ENCODE measurements around the gene SHB. TPM values are rescaled to one million over a fixed set of nuclear protein-coding genes. Genes with fewer than 3 reads are reported as not detected.

Gene SHB
- polyA plus RNA-seq, 4 donors = 8.9 to 22.2 (median 14.0) TPM

DNA sequence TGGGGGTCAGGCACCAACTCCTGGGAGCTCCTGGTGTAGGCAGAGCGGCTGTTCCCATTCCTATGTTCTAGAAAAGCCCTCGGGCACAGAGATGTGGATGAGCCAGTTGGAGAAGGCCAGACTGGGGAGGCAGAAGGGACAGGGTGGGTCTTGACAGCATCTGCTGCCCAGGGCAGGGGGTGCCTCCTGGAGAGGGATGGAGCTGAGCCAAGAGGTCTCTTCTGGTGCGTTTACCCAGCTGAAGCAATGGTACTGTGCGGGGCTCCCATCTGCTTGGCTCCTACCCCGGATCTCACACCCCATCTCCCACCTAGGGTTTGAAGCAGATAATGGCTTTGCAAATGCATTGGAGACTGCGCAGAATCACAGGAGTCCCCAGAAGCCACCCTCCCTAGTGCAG is 41.3 kb downstream of the SHB start:
- H3K4me3 ChIP-seq (ENCODE audit: low read depth in 1 of 3, low read length in 3 of 3) = no peak overlapping the region
- peaks cover 0 to 45% (median 0%) of the 10 kb centered on the region in 3 donors for H3K36me3 ChIP-seq (ENCODE audit: control insufficient read depth in 3 of 3, insufficient read depth in 2 of 3, low read depth in 1 of 3, low read length in 3 of 3)
- DNase-seq (no peak), FAIRE-seq (no peak)
- no peaks in the 10 kb centered on the region for H3K27me3 ChIP-seq (ENCODE audit: control insufficient read depth in 3 of 3, insufficient read depth in 3 of 3, low read length in 3 of 3)
- WGBS, 3 donors = 89 to 94% (median 92%) methylated on average over 6 of the region's 6 CpGs
- H3K9me3 ChIP-seq (ENCODE audit: control insufficient read depth in 2 of 2, insufficient read depth in 1 of 2, low read depth in 1 of 2, low read length in 1 of 2) = no peaks in the 10 kb centered on the region
- H3K4me1 ChIP-seq (ENCODE audit: control insufficient read depth in 3 of 3, insufficient read depth in 2 of 3, low read depth in 1 of 3, low read length in 2 of 3) = peaks cover 2 to 83% (median 5%) of the 10 kb centered on the region in 3 donors
- H3K27ac ChIP-seq (ENCODE audit: low read depth in 1 of 3, low read length in 2 of 3) = no peak overlapping the region

DNA sequence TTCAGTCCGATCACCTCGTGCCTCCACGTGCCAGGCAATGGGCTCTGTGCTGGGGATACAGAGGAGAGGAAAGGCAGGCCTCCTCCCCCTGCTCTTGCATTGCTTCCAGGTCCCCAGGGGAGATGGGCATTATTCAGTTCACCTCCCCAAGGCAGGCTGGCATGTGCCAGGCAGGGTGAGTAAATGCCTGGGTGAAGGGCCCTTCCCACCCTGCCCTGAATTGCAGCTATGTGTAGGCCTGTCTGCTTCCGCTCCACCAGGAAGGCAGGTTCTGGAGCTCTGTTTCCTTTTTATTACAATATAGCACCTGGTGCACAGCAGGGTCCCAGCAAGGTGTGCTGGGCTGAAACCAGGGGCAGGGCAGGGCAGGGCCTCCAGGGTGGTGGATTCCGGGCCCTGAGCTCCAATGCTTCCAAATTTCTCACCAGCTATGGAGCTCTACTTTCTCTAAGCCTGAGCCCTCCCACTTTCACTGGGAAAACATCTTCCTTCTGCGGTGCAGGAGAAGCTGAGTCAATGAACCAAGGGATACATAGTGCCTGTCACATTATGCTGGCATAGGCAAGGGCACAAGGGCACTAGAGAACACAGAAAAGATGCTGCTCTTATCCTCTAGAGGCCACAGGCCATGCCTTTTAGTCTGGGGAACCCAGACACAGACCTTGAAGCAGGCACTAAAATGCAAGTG is 42.0 kb downstream of the SHB start:
- peak overlapping the region in 2 of 3 donors; percentile 24 to 51 for H3K27ac ChIP-seq (ENCODE audit: low read depth in 1 of 3, low read length in 2 of 3)
- no peaks in the 10 kb centered on the region for H3K9me3 ChIP-seq (ENCODE audit: control insufficient read depth in 2 of 2, insufficient read depth in 1 of 2, low read depth in 1 of 2, low read length in 1 of 2)
- DNase-seq (peak in 1 of 2 donors; percentile 24), FAIRE-seq (no peak)
- peaks cover 0 to 52% (median 0%) of the 10 kb centered on the region in 3 donors for H3K36me3 ChIP-seq (ENCODE audit: control insufficient read depth in 3 of 3, insufficient read depth in 2 of 3, low read depth in 1 of 3, low read length in 3 of 3)
- no peak overlapping the region for H3K4me3 ChIP-seq (ENCODE audit: low read depth in 1 of 3, low read length in 3 of 3)
- H3K27me3 ChIP-seq (ENCODE audit: control insufficient read depth in 3 of 3, insufficient read depth in 3 of 3, low read length in 3 of 3) = no peaks in the 10 kb centered on the region
- 59 to 74% (median 73%) methylated on average over 5 to 6 of the region's 6 CpGs for WGBS, 3 donors
- H3K4me1 ChIP-seq (ENCODE audit: control insufficient read depth in 3 of 3, insufficient read depth in 2 of 3, low read depth in 1 of 3, low read length in 2 of 3) = peaks cover 2 to 83% (median 5%) of the 10 kb centered on the region in 3 donors

DNA sequence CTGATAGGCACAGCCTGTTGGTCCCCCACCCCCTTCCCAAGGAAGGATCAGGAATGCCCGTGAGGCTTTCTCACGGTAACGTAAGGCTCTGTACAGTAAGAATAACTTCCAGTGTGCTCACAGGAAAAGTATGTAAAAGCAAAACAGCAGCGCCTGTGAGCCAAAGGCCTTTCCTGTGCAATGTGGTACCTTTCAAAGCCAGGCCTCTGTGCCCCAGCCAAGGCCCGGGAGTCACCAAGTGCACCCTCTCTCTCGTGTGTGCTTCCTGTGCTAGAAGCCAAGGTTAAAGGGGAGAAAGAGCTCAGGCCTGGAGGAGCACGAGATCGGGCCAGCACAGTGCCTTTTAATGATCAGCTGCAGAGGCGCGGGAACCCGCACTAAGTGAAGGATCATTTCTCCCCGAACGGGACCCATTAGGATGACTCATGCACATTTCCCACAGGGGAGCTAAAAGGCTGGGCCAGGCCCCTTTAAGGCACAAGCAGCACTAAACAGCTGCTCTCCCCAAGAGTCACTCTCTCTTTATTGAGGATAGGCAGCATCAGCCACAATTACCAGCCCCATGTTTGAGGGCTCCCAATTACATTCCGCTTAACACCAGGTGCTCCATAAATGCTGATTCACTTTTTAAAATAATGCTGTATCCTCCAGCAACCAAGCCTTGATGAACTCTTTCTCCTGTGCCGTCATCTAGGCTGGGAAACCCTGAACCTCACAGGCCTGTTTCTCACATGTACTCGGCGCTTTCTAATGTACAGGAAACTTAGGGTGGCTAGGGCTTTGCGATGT is 42.8 kb downstream of the SHB start:
- H3K27ac ChIP-seq (ENCODE audit: low read depth in 1 of 3, low read length in 2 of 3) = peak overlapping the region in 2 of 3 donors; percentile 48 to 51
- WGBS, 3 donors = 52 to 63% (median 61%) methylated on average over 18 of the region's 18 CpGs
- H3K27me3 ChIP-seq (ENCODE audit: control insufficient read depth in 3 of 3, insufficient read depth in 3 of 3, low read length in 3 of 3) = no peaks in the 10 kb centered on the region
- DNase-seq = peak in 1 of 2 donors; percentile 40
- H3K36me3 ChIP-seq (ENCODE audit: control insufficient read depth in 3 of 3, insufficient read depth in 2 of 3, low read depth in 1 of 3, low read length in 3 of 3) = peaks cover 0 to 56% (median 0%) of the 10 kb centered on the region in 3 donors
- no peaks in the 10 kb centered on the region for H3K9me3 ChIP-seq (ENCODE audit: control insufficient read depth in 2 of 2, insufficient read depth in 1 of 2, low read depth in 1 of 2, low read length in 1 of 2)
- no peak for FAIRE-seq
- no peak overlapping the region for H3K4me3 ChIP-seq (ENCODE audit: low read depth in 1 of 3, low read length in 3 of 3)
- peaks cover 2 to 75% (median 5%) of the 10 kb centered on the region in 3 donors for H3K4me1 ChIP-seq (ENCODE audit: control insufficient read depth in 3 of 3, insufficient read depth in 2 of 3, low read depth in 1 of 3, low read length in 2 of 3)

DNA sequence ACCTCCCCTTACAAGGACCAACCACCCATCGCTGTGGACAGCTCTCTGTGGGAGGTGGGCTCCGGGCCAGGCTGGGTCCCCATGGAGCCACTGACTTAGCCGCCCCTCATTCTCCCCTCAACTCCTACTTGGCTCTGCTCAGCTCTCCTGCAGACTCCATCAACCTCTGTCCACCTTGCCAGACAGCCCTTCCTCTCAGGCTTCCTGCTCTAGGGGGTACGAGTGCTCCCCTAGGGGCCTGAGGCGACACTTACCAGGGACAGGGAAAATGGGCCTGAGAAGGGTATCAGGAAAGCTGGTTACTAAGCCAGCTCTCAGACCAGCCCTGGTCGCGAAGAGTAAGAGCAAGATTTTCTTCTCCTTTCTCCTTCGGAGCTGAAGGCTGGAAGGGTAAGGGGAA is 43.9 kb downstream of the SHB start:
- WGBS, 3 donors = 81 to 95% (median 87%) methylated on average over 8 of the region's 8 CpGs
- H3K9me3 ChIP-seq (ENCODE audit: control insufficient read depth in 2 of 2, insufficient read depth in 1 of 2, low read depth in 1 of 2, low read length in 1 of 2) = no peaks in the 10 kb centered on the region
- FAIRE-seq = no peak
- H3K27ac ChIP-seq (ENCODE audit: low read depth in 1 of 3, low read length in 2 of 3) = peak overlapping the region in 1 of 3 donors; percentile 54
- H3K27me3 ChIP-seq (ENCODE audit: control insufficient read depth in 3 of 3, insufficient read depth in 3 of 3, low read length in 3 of 3) = no peaks in the 10 kb centered on the region
- H3K4me1 ChIP-seq (ENCODE audit: control insufficient read depth in 3 of 3, insufficient read depth in 2 of 3, low read depth in 1 of 3, low read length in 2 of 3) = peaks cover 2 to 72% (median 5%) of the 10 kb centered on the region in 3 donors
- no peak for DNase-seq
- H3K4me3 ChIP-seq (ENCODE audit: low read depth in 1 of 3, low read length in 3 of 3) = no peak overlapping the region
- H3K36me3 ChIP-seq (ENCODE audit: control insufficient read depth in 3 of 3, insufficient read depth in 2 of 3, low read depth in 1 of 3, low read length in 3 of 3) = peaks cover 0 to 54% (median 0%) of the 10 kb centered on the region in 3 donors

DNA sequence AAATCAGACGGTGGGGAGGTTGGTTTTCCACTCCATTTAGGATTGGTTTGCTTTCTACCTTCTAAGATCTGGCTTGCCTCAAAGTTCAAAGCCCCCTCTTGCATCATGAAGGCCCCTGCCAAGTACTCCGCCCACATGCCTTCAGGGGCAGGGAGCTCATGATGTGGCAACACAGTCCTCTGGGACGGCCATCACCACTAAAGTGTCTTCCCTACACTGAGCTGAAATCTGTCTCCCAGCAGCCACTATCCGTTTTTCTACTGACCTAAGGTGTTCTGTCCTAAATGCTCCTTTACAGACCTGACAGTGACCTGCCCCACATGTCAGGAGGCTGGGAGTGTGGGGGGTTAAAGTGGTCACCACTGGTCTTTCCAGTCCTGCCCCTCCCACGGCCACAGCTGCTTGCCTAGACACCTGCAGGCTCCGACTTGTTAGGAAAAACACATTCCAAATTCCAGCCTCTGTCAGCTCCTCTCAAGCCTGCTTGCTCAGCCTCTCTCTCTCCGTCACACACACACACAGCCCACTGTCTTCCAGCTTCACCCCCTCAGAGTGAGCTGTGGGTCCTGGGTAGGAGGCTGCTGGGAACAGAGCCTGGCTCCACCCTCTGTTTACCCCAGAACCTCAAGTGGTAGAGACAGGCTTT is 44.9 kb downstream of the SHB start:
- peaks cover 0 to 48% (median 0%) of the 10 kb centered on the region in 3 donors for H3K36me3 ChIP-seq (ENCODE audit: control insufficient read depth in 3 of 3, insufficient read depth in 2 of 3, low read depth in 1 of 3, low read length in 3 of 3)
- no peaks in the 10 kb centered on the region for H3K27me3 ChIP-seq (ENCODE audit: control insufficient read depth in 3 of 3, insufficient read depth in 3 of 3, low read length in 3 of 3)
- H3K4me1 ChIP-seq (ENCODE audit: control insufficient read depth in 3 of 3, insufficient read depth in 2 of 3, low read depth in 1 of 3, low read length in 2 of 3) = peaks cover 0 to 75% (median 6%) of the 10 kb centered on the region in 3 donors
- FAIRE-seq = no peak
- no peak overlapping the region for H3K4me3 ChIP-seq (ENCODE audit: low read depth in 1 of 3, low read length in 3 of 3)
- 43 to 47% (median 46%) methylated on average over 7 of the region's 7 CpGs for WGBS, 3 donors
- H3K9me3 ChIP-seq (ENCODE audit: control insufficient read depth in 2 of 2, insufficient read depth in 1 of 2, low read depth in 1 of 2, low read length in 1 of 2) = no peaks in the 10 kb centered on the region
- H3K27ac ChIP-seq (ENCODE audit: low read depth in 1 of 3, low read length in 2 of 3) = peak overlapping the region in 2 of 3 donors; percentile 5 to 54
- peak in 1 of 2 donors; percentile 56 for DNase-seq

DNA sequence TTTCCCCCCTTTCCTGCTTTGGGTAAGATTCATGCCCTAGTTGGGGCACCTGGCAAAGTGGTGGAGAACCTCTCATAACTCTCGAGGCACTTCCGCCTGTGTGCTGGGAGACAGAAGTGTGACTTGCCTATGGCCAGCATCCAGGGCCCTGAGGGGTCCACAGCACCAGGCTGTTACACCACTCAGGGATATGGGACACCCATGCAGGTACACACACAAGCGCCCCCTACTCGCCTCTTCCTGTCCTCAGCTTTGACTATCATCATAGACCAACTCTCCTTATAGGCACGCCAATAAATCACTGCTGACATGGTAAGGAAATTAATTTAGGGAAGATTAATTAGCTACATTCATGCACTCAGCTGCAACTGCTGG is 45.4 kb downstream of the SHB start:
- no peak for DNase-seq
- H3K36me3 ChIP-seq (ENCODE audit: control insufficient read depth in 3 of 3, insufficient read depth in 2 of 3, low read depth in 1 of 3, low read length in 3 of 3) = peaks cover 0 to 50% (median 0%) of the 10 kb centered on the region in 3 donors
- 87 to 93% (median 93%) methylated on average over 5 of the region's 5 CpGs for WGBS, 3 donors
- no peaks in the 10 kb centered on the region for H3K27me3 ChIP-seq (ENCODE audit: control insufficient read depth in 3 of 3, insufficient read depth in 3 of 3, low read length in 3 of 3)
- no peaks in the 10 kb centered on the region for H3K9me3 ChIP-seq (ENCODE audit: control insufficient read depth in 2 of 2, insufficient read depth in 1 of 2, low read depth in 1 of 2, low read length in 1 of 2)
- peaks cover 0 to 78% (median 7%) of the 10 kb centered on the region in 3 donors for H3K4me1 ChIP-seq (ENCODE audit: control insufficient read depth in 3 of 3, insufficient read depth in 2 of 3, low read depth in 1 of 3, low read length in 2 of 3)
- peak overlapping the region in 1 of 3 donors; percentile 54 for H3K27ac ChIP-seq (ENCODE audit: low read depth in 1 of 3, low read length in 2 of 3)
- FAIRE-seq = no peak
- H3K4me3 ChIP-seq (ENCODE audit: low read depth in 1 of 3, low read length in 3 of 3) = no peak overlapping the region

DNA sequence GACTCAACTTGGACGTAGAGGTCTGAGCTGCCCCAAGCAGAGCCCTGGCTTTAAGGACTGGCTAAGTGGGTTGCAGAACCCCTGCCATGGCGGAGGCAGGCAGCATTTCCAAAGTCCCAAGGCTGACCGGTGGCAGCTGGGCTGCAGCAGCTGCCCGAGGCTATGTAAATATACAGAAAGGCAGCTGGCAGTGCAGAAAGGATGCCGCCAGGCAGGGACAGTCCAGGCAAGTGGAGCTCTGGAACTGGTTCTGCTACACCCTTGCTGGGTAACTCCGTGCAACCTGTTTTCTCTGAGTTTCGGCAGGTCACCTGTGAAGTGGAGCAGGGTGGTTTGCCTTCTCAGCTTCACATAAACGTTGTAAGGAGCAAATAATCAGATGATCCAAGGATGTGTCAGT is 46.0 kb downstream of the SHB start:
- FAIRE-seq (no peak), DNase-seq (peak; percentile 24 to 32)
- Histone ChIP-seq H3K9me3 (ENCODE audit: control insufficient read depth in 2 of 2, insufficient read depth in 1 of 2, low read depth in 1 of 2, low read length in 1 of 2) (no peaks in the 10 kb centered on the region), H3K4me1 (ENCODE audit: control insufficient read depth in 3 of 3, insufficient read depth in 2 of 3, low read depth in 1 of 3, low read length in 2 of 3) (peaks cover 0 to 77% (median 7%) of the 10 kb centered on the region in 3 donors), H3K4me3 (ENCODE audit: low read depth in 1 of 3, low read length in 3 of 3) (no peak overlapping the region), H3K27me3 (ENCODE audit: control insufficient read depth in 3 of 3, insufficient read depth in 3 of 3, low read length in 3 of 3) (no peaks in the 10 kb centered on the region), H3K27ac (ENCODE audit: low read depth in 1 of 3, low read length in 2 of 3) (peak overlapping the region in 2 of 3 donors; percentile 5 to 13), H3K36me3 (ENCODE audit: control insufficient read depth in 3 of 3, insufficient read depth in 2 of 3, low read depth in 1 of 3, low read length in 3 of 3) (peaks cover 0 to 47% (median 0%) of the 10 kb centered on the region in 3 donors)
- 32 to 54% (median 37%) methylated on average over 7 to 8 of the region's 8 CpGs for WGBS, 3 donors

DNA sequence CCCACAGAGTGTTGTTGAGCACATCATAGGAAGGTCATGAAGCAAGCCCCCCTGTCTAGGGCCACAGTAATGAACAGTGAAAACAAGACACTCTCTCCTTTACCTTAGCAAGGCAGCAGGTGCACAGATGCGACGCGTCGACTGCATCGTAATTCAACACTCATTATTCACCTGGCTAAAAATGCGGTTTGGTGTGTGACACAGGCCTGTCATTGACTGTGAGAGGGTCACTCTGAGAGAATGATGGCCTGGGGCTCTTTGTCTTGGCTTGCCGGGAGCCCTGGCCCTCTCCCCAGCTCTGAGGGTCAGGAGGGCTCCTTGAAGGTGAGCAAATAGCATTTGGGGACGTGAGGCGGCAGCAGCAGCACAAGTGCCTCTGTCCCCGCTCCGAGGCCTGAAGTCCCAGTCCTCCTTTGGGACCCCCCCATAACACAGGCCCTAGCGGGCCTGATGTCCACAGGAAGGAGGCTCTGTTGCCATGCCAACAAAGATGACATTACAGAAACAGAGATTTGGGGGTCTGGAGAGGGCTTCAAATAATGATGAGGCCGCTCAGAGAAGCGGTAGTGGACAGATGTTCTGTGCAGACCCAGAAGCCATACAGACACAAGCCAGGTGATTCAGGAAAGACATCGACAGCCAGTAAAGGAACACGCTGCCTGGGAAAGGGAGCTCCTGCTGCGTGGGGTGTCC is 46.7 kb downstream of the SHB start:
- Histone ChIP-seq H3K27ac (ENCODE audit: low read depth in 1 of 3, low read length in 2 of 3) (no peak overlapping the region), H3K9me3 (ENCODE audit: control insufficient read depth in 2 of 2, insufficient read depth in 1 of 2, low read depth in 1 of 2, low read length in 1 of 2) (no peaks in the 10 kb centered on the region), H3K27me3 (ENCODE audit: control insufficient read depth in 3 of 3, insufficient read depth in 3 of 3, low read length in 3 of 3) (no peaks in the 10 kb centered on the region), H3K4me3 (ENCODE audit: low read depth in 1 of 3, low read length in 3 of 3) (no peak overlapping the region), H3K4me1 (ENCODE audit: control insufficient read depth in 3 of 3, insufficient read depth in 2 of 3, low read depth in 1 of 3, low read length in 2 of 3) (peaks cover 0 to 76% (median 7%) of the 10 kb centered on the region in 3 donors), H3K36me3 (ENCODE audit: control insufficient read depth in 3 of 3, insufficient read depth in 2 of 3, low read depth in 1 of 3, low read length in 3 of 3) (peaks cover 0 to 43% (median 0%) of the 10 kb centered on the region in 3 donors)
- FAIRE-seq = no peak
- WGBS, 3 donors = 91 to 94% (median 92%) methylated on average over 17 of the region's 17 CpGs
- no peak for DNase-seq
